ENCODE results near the gene ZIC4.

Gene ZIC4

GRCh38 chr3:147404000-147404799, 2.1 kb downstream of the ZIC4 start:
- no peak for TF ChIP-seq TAF1 (IDR thresholded peaks at IDR 0.05; ENCODE audit: low read depth)
- no peak for TF ChIP-seq CEBPB (IDR thresholded peaks at IDR 0.05)
- TF ChIP-seq NFIC (IDR thresholded peaks at IDR 0.05): no peak
- no peak for TF ChIP-seq RAD21 (IDR thresholded peaks at IDR 0.05; ENCODE audit: low read depth)
- no peak for TF ChIP-seq USF1 (IDR thresholded peaks at IDR 0.05)
- TF ChIP-seq REST (IDR thresholded peaks at IDR 0.05; ENCODE audit: low read depth): no peak

GRCh38 chr3:147403511-147403910, 2.8 kb downstream of the ZIC4 start:
- no peak for TF ChIP-seq ZBTB7A (IDR thresholded peaks at IDR 0.05; ENCODE audit: low read depth)
- TF ChIP-seq TEAD4 (IDR thresholded peaks at IDR 0.05): no peak
- TF ChIP-seq EGR1 (IDR thresholded peaks at IDR 0.05): no peak
- TF ChIP-seq USF1 (IDR thresholded peaks at IDR 0.05): no peak
- TF ChIP-seq NFIC (IDR thresholded peaks at IDR 0.05): no peak
- TF ChIP-seq TAF1 (IDR thresholded peaks at IDR 0.05; ENCODE audit: low read depth): no peak
- TF ChIP-seq REST (IDR thresholded peaks at IDR 0.05; ENCODE audit: low read depth): no peak
- TF ChIP-seq YY1 (IDR thresholded peaks at IDR 0.05; ENCODE audit: low read depth): no peak
- no peak for TF ChIP-seq CREB1 (IDR thresholded peaks at IDR 0.05; ENCODE audit: low read depth)
- no peak for TF ChIP-seq MAX (IDR thresholded peaks at IDR 0.05)
- TF ChIP-seq EP300 (IDR thresholded peaks at IDR 0.05; ENCODE audit: borderline replicate concordance): no peak
- no peak for TF ChIP-seq FOXM1 (IDR thresholded peaks at IDR 0.05; ENCODE audit: borderline replicate concordance, low read depth)

GRCh38 chr3:147402159-147402558, 4.2 kb downstream of the ZIC4 start:
- no peak for TF ChIP-seq ZBTB7A (IDR thresholded peaks at IDR 0.05; ENCODE audit: low read depth)
- TF ChIP-seq NFIC (IDR thresholded peaks at IDR 0.05): no peak
- TF ChIP-seq RAD21 (IDR thresholded peaks at IDR 0.05; ENCODE audit: low read depth): no peak
- no peak for TF ChIP-seq USF1 (IDR thresholded peaks at IDR 0.05)
- TF ChIP-seq MAX (IDR thresholded peaks at IDR 0.05): no peak
- TF ChIP-seq YY1 (IDR thresholded peaks at IDR 0.05; ENCODE audit: low read depth): no peak
- no peak for TF ChIP-seq TEAD4 (IDR thresholded peaks at IDR 0.05)
- TF ChIP-seq REST (IDR thresholded peaks at IDR 0.05; ENCODE audit: low read depth): no peak
- TF ChIP-seq EGR1 (IDR thresholded peaks at IDR 0.05): no peak
- TF ChIP-seq TCF12 (IDR thresholded peaks at IDR 0.05; ENCODE audit: low read depth): no peak
- TF ChIP-seq EP300 (IDR thresholded peaks at IDR 0.05; ENCODE audit: borderline replicate concordance): no peak
- no peak for TF ChIP-seq TAF1 (IDR thresholded peaks at IDR 0.05; ENCODE audit: low read depth)
- no peak for TF ChIP-seq CEBPB (IDR thresholded peaks at IDR 0.05)
- no peak for TF ChIP-seq FOXM1 (IDR thresholded peaks at IDR 0.05; ENCODE audit: borderline replicate concordance, low read depth)
- no peak for TF ChIP-seq CREB1 (IDR thresholded peaks at IDR 0.05; ENCODE audit: low read depth)

GRCh38 chr3:147401421-147401820, 4.9 kb downstream of the ZIC4 start:
- TF ChIP-seq TAF1 (IDR thresholded peaks at IDR 0.05; ENCODE audit: low read depth) (no peak), FOXM1 (IDR thresholded peaks at IDR 0.05; ENCODE audit: borderline replicate concordance, low read depth) (no peak), YY1 (IDR thresholded peaks at IDR 0.05; ENCODE audit: low read depth) (no peak)
